Measurements from ENCODE around the gene TIPARP. TPM values are rescaled to one million over a fixed set of nuclear protein-coding genes. Genes with fewer than 3 reads are reported as not detected.

The TIPARP gene
- total RNA-seq, 3 donors from 2014 or later, result 28.5 to 103 (median 45.1) TPM

DNA sequence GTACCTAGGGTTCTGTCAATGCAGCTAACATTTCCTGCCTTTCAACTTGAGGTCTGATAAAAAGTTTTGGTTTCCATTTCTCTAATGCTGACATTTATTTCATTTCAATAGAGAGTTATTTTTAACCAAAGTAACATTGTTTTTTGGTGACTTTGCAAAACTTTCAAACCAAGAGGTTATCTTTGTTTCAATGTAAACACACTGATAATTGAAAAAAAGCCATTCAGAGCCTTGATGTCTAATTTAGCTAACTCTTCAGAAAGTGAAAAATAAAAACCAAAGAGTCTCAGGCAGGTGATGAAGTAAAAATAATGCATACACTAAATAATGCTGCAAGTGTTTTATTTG is 9.6 kb upstream of the TIPARP start:
- Histone ChIP-seq H3K27ac (no peak overlapping the region), H3K27me3 (no peaks in the 10 kb centered on the region), H3K4me1 (no peaks in the 10 kb centered on the region), H3K36me3 (no peaks in the 10 kb centered on the region), H3K9me3 (no peaks in the 10 kb centered on the region), H3K4me3 (no peak overlapping the region)
- TF ChIP-seq POLR2A (IDR thresholded peaks at IDR 0.05) (no peak), POLR2AphosphoS5 (IDR thresholded peaks at IDR 0.05) (no peak)
- TF ChIP-seq, protein P1, sequence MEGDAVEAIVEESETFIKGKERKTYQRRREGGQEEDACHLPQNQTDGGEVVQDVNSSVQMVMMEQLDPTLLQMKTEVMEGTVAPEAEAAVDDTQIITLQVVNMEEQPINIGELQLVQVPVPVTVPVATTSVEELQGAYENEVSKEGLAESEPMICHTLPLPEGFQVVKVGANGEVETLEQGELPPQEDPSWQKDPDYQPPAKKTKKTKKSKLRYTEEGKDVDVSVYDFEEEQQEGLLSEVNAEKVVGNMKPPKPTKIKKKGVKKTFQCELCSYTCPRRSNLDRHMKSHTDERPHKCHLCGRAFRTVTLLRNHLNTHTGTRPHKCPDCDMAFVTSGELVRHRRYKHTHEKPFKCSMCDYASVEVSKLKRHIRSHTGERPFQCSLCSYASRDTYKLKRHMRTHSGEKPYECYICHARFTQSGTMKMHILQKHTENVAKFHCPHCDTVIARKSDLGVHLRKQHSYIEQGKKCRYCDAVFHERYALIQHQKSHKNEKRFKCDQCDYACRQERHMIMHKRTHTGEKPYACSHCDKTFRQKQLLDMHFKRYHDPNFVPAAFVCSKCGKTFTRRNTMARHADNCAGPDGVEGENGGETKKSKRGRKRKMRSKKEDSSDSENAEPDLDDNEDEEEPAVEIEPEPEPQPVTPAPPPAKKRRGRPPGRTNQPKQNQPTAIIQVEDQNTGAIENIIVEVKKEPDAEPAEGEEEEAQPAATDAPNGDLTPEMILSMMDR (IDR thresholded peaks at IDR 0.05), result no peak
- intact Hi-C loops (cut with DNase I; ENCODE audit: low total_unique reads), result no loop called here
- no peak for DNase-seq (ENCODE audit: low spot score in 2 of 2)

DNA sequence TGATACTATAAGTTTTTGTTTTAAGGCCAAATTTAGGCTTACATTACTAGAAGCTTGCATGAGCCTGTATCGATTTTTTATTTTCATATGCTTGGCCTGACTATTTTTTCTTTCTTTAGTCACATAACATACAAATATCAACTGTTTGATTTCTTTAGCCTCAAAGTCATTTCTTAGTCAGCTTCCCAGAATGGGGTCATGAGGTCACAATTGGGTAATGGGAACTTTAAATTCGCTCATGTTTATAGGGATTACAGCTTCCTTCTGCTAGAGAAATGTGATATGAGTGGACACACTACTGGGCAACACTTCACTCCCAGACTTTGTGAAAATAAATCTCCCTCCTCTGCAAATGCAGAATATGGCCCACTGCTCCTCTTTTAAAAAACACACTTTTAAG is 9.1 kb upstream of the TIPARP start:
- Histone ChIP-seq H3K4me1 (no peaks in the 10 kb centered on the region), H3K4me3 (no peak overlapping the region), H3K36me3 (no peaks in the 10 kb centered on the region), H3K27ac (no peak overlapping the region), H3K9me3 (no peaks in the 10 kb centered on the region), H3K27me3 (no peaks in the 10 kb centered on the region)
- no peak for DNase-seq (ENCODE audit: low spot score in 2 of 2)
- intact Hi-C loops (cut with DNase I; ENCODE audit: low total_unique reads), result no loop called here
- TF ChIP-seq, protein P1 (IDR thresholded peaks at IDR 0.05), result no peak
- TF ChIP-seq POLR2A (IDR thresholded peaks at IDR 0.05) (no peak), POLR2AphosphoS5 (IDR thresholded peaks at IDR 0.05) (no peak)

DNA sequence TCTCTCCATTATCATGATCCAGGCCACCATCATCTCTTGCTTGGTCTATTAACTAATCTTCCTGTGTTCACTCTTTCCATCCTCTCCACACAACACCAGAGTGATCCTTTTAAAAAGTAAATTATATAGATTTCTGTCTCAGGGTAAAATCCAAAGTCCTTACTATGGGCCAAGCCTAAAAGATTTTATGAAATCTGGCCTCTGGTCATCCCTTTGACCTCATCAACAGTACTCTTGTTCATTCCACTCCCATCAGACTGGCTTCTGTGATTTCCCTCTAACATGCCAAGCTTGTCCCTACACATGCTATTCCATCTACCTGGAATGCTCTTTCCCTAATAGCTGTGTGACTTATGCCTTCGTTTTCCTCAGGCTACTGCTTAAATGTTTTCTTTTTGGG is 8.3 kb upstream of the TIPARP start:
- DNase-seq (ENCODE audit: low spot score in 2 of 2), result no peak
- Histone ChIP-seq H3K27me3 (no peaks in the 10 kb centered on the region), H3K9me3 (no peaks in the 10 kb centered on the region), H3K4me1 (no peaks in the 10 kb centered on the region), H3K27ac (no peak overlapping the region), H3K36me3 (no peaks in the 10 kb centered on the region), H3K4me3 (no peak overlapping the region)
- TF ChIP-seq, protein P1 (IDR thresholded peaks at IDR 0.05), result no peak
- TF ChIP-seq POLR2AphosphoS5 (IDR thresholded peaks at IDR 0.05) (no peak), POLR2A (IDR thresholded peaks at IDR 0.05) (no peak)
- intact Hi-C loops (cut with DNase I; ENCODE audit: low total_unique reads), result no loop called here

DNA sequence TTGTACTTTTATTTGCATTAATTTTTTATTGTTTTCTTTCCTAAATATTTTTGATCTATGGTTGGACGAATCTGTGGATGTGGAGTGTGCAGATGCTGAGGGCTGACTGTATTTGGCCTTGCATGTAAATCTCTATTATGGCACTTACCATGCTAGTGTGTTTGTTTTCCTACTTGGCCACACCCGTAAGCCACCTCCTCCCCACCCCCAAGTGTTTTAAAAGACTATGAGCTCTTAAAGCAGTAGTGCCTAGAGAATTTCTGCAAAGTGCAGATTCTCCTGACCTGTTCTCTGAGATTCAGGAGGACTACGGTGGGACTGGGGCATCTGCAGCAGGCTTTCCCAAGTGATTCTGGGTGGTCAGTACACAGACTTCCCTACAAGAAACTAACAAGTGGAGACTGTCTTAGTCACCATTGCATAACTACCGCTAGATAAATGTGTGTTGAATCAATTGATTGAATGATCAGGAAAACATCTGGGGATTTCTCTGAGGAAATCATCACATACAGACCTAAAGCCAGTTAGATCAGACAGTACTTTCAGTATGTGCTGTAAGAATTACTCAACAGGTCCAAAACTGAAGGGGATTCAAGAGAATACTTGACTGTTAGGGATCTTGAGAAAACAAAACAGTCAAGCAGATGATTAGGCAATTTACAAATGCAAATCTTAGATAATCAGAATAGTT is 6.2 kb upstream of the TIPARP start:
- intact Hi-C loops (cut with DNase I; ENCODE audit: low total_unique reads), result no loop called here
- DNase-seq (ENCODE audit: low spot score in 2 of 2), result no peak
- H3K27me3 ChIP-seq, result no peaks in the 10 kb centered on the region
- no peaks in the 10 kb centered on the region for H3K4me1 ChIP-seq
- no peak overlapping the region for H3K4me3 ChIP-seq
- no peak overlapping the region for H3K27ac ChIP-seq
- H3K36me3 ChIP-seq, result no peaks in the 10 kb centered on the region
- TF ChIP-seq, protein P1 (IDR thresholded peaks at IDR 0.05), result no peak
- TF ChIP-seq POLR2AphosphoS5 (IDR thresholded peaks at IDR 0.05), result no peak
- TF ChIP-seq POLR2A (IDR thresholded peaks at IDR 0.05), result no peak
- no peaks in the 10 kb centered on the region for H3K9me3 ChIP-seq

DNA sequence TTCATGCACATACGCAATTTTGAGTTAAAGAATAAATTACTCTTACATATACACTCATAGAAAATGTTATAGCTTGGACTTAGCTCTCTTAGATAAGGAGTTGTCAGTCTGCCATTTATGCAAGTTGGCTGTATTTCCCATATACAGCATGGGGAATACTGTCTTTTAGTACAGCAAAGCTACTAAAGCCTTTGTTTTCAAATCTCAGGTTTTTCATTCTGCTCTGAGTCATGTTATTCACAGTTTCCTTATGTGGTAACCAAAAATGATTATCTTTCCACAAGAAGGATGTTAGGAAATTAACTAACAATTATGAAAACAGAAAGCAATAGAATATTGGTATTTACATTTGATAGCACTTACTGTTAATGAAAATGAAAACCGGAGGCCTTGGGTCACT is 4.3 kb upstream of the TIPARP start:
- H3K36me3 ChIP-seq, result no peaks in the 10 kb centered on the region
- TF ChIP-seq POLR2AphosphoS5 (IDR thresholded peaks at IDR 0.05) (no peak), POLR2A (IDR thresholded peaks at IDR 0.05) (no peak)
- TF ChIP-seq, protein P1 (IDR thresholded peaks at IDR 0.05), result no peak
- no peaks in the 10 kb centered on the region for H3K27me3 ChIP-seq
- DNase-seq (ENCODE audit: low spot score in 2 of 2), result no peak
- no peak overlapping the region for H3K27ac ChIP-seq
- no peak overlapping the region for H3K4me3 ChIP-seq
- no peaks in the 10 kb centered on the region for H3K9me3 ChIP-seq
- no peaks in the 10 kb centered on the region for H3K4me1 ChIP-seq
- intact Hi-C loops (cut with DNase I; ENCODE audit: low total_unique reads), result loop anchor here (5.0 to 10.0 kb wide), 2 partner anchors 133 to 415 kb away; no protein-coding TSS in a partner anchor
